IPS-18c (cell line): ENCODE results near the gene DUS3L.

Source experiments
- H3K4me3 ChIP-seq: 2 replicates; pipeline ENCODE4 v1.7.0; 2013; ENCODE audit warnings: low read depth, mild to moderate bottlenecking, low read length, moderate library complexity; ENCODE audit not compliant: insufficient read depth
- H3K9me3 ChIP-seq: one replicate; pipeline ENCODE4 v1.6.1; 2013; ENCODE audit warnings: mild to moderate bottlenecking, low read length, moderate library complexity; ENCODE audit not compliant: control insufficient read depth, insufficient read depth

DUS3L gene

GRCh38 chr19:5790559-5791520 lies at the start of gene DUS3L:
DUS3L (minus strand) TSS chr19:5791163; CDS start chr19:5791141, 22 bp downstream.
- Histone ChIP-seq H3K4me3 (peak within 1 kb of the TSS; percentile 89), H3K9me3 (no peaks in the 10 kb centered on the region)

GRCh38 chr19:5839065-5840017 lies 48.4 kb upstream of the DUS3L start, which contains the start of gene FUT6:
FUT6 (minus strand) TSS chr19:5839702; CDS start chr19:5832567, 7,135 bp downstream.
- Histone ChIP-seq H3K9me3 (no peaks in the 10 kb centered on the region), H3K4me3 (no peak within 1 kb of the TSS)

- Histone ChIP-seq H3K4me3 (no peak overlapping the region), H3K9me3 (no peaks in the 10 kb centered on the region)
These were observed 47.5 kb upstream of the DUS3L start for GRCh38 chr19:5838353-5839064.

- Histone ChIP-seq H3K9me3 (no peaks in the 10 kb centered on the region), H3K4me3 (no peak overlapping the region)
These were observed 46.9 kb upstream of the DUS3L start for GRCh38 chr19:5837761-5838352.

- no peaks in the 10 kb centered on the region for H3K9me3 ChIP-seq
- H3K4me3 ChIP-seq, result no peak overlapping the region
These were observed 41.7 kb upstream of the DUS3L start for GRCh38 chr19:5832527-5833216.

- no peak overlapping the region for H3K4me3 ChIP-seq
- H3K9me3 ChIP-seq, result no peaks in the 10 kb centered on the region
These were observed 41.1 kb upstream of the DUS3L start for GRCh38 chr19:5832061-5832460.

- no peaks in the 10 kb centered on the region for H3K9me3 ChIP-seq
These were observed 40.2 kb upstream of the DUS3L start for GRCh38 chr19:5831159-5831558.

GRCh38 chr19:5829567-5830310 lies 38.8 kb upstream of the DUS3L start:
- Histone ChIP-seq H3K4me3 (peak overlapping the region; percentile 89; the same call in 1 of the 2 replicates), H3K9me3 (peaks cover 2% of the 10 kb centered on the region)

More at GRCh38 chr19:5831159-5831558, 40.2 kb upstream of the DUS3L start:
- H3K4me3 ChIP-seq, result no peak overlapping the region

GRCh38 chr19:5828661-5829566 lies 38.0 kb upstream of the DUS3L start:
- peak overlapping the region; percentile 89 for H3K4me3 ChIP-seq

GRCh38 chr19:5827891-5828660 lies 37.1 kb upstream of the DUS3L start:
- H3K9me3 ChIP-seq, result peaks cover 2% of the 10 kb centered on the region
- peak overlapping the region; percentile 89 for H3K4me3 ChIP-seq

More at GRCh38 chr19:5828661-5829566, 38.0 kb upstream of the DUS3L start:
- peaks cover 2% of the 10 kb centered on the region for H3K9me3 ChIP-seq

- Histone ChIP-seq H3K9me3 (peaks cover 2% of the 10 kb centered on the region), H3K4me3 (peak overlapping the region; percentile 38; the same call in 1 of the 2 replicates)
These were observed 36.5 kb upstream of the DUS3L start for GRCh38 chr19:5827342-5827890.

- Histone ChIP-seq H3K4me3 (no peak overlapping the region; the same call in 1 of the 2 replicates), H3K9me3 (peaks cover 2% of the 10 kb centered on the region)
These were observed 35.8 kb upstream of the DUS3L start for GRCh38 chr19:5826531-5827341.

GRCh38 chr19:5825178-5825577 lies 34.2 kb upstream of the DUS3L start:
- H3K9me3 ChIP-seq, result peaks cover 2% of the 10 kb centered on the region

More at GRCh38 chr19:5825178-5825577, 34.2 kb upstream of the DUS3L start:
- no peak overlapping the region for H3K4me3 ChIP-seq
